HFFc6 (cell line): Measurements from ENCODE around the gene SBF1. TPM values are rescaled to one million over a fixed set of nuclear protein-coding genes. Genes with fewer than 3 reads are reported as not detected.

Source experiments
- DNase-seq: peaks from one replicate; pipeline ENCODE4 v3.0.0-alpha.2; 2018
- H3K27ac Mint-ChIP-seq: 2 replicates; pipeline ENCODE4 v1.8.0; 2020; ENCODE audit warnings: mild to moderate bottlenecking, mixed read lengths
- H3K27me3 Mint-ChIP-seq: 2 replicates; pipeline ENCODE4 v1.8.0; 2021; ENCODE audit warnings: mild to moderate bottlenecking, moderate library complexity, mixed read lengths; ENCODE audit not compliant: insufficient read depth
- H3K36me3 Mint-ChIP-seq: 2 replicates; pipeline ENCODE4 v1.8.0; 2021; ENCODE audit warnings: low read depth, mixed read lengths
- H3K4me1 Mint-ChIP-seq: 2 replicates; pipeline ENCODE4 v1.8.0; 2020; ENCODE audit warnings: low read depth, mixed read lengths
- H3K4me3 Mint-ChIP-seq: 2 replicates; pipeline ENCODE4 v1.8.0; 2020; ENCODE audit warnings: mild to moderate bottlenecking, moderate library complexity, mixed read lengths
- H3K9me3 Mint-ChIP-seq: 2 replicates; pipeline ENCODE4 v1.8.0; 2020; ENCODE audit warnings: mild to moderate bottlenecking, mixed read lengths
- total RNA-seq, 6 experiments: library from RNA; stranded (reverse); fragmentation: NEBNext Ultra II Directional; extraction: Animal tissue kit (Norgen Biotek cat#: 25700); gene quantifications; 2 replicates in 1 of 6; 3 replicates in 5 of 6; pipeline ENCODE4 v1.2.3, GENCODE V29; 2021
- TF ChIP-seq, protein P1 (sequence below): fragments of 200-600 bp; sonication (generic); IDR thresholded peaks from 2 replicates; pipeline ENCODE4 v1.5.0; 2021; ENCODE audit warnings: antibody characterized with exemption, mild to moderate bottlenecking

Gene SBF1
- total RNA-seq, 6 experiments from 2014 or later: 63.9 to 76.7 (median 71.2) TPM

DNA sequence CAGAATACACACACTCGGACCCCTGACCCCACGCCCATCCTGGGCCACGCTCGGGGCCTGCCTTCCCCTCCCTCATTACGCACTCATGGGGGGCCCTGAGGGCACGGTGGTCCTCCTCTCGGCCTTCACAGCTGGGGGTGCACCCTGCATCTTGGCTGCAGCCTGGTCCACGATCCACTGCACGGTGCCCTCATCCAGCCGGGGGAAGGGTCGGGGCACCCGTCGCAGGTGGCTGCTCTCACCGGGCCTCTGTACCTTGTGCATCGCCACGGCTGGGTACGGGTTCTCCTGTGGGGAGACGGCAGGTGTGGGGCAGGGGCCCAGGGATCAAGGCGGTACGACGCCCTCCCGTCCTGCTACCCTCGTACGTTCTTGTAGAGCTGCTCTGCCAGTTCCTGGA lies 10.4 kb downstream of the SBF1 start:
- no peak for DNase-seq
- peaks cover 8% of the 10 kb centered on the region; the same call in 1 of the 2 replicates for H3K36me3 Mint-ChIP-seq

DNA sequence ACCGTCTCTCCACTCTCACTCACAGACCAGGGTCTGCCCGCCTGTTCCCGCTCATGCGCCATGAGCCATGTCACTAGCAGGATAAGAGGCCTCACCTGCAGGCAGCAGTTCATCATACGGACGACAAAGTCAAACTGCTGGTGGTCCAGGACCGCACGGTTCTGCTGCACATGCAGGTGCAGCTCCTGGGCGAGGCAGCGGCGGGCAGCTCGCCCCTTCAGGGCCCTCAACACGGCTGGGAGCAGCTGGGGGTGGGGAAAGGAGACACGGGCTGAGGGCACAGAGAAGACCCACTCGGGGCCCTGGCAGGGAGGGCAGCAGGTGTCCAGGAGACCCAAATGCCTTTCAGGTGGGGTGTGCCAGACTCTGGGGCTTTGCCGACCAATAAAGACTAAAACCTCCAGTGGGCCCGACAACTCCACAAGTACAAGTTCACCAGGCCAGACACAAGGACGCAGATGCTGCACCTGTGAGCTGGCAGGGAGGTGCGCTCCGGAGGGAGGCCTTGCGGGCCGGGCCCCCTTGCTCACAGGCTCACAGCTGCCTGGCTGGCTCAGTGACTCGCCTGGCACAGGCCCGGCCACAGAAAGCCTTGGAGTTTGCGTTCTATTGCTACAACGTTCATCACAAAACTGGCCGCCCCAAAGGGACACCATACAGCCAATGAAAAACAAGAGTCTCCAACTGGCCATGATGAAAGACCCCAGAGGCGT lies 11.5 kb downstream of the SBF1 start:
- Mint-ChIP-seq H3K4me1 (no peaks in the 10 kb centered on the region), H3K4me3 (no peak overlapping the region), H3K27me3 (no peaks in the 10 kb centered on the region), H3K36me3 (peaks cover 8% of the 10 kb centered on the region; the same call in 1 of the 2 replicates), H3K27ac (no peak overlapping the region), H3K9me3 (no peaks in the 10 kb centered on the region)
- TF ChIP-seq, protein P1, sequence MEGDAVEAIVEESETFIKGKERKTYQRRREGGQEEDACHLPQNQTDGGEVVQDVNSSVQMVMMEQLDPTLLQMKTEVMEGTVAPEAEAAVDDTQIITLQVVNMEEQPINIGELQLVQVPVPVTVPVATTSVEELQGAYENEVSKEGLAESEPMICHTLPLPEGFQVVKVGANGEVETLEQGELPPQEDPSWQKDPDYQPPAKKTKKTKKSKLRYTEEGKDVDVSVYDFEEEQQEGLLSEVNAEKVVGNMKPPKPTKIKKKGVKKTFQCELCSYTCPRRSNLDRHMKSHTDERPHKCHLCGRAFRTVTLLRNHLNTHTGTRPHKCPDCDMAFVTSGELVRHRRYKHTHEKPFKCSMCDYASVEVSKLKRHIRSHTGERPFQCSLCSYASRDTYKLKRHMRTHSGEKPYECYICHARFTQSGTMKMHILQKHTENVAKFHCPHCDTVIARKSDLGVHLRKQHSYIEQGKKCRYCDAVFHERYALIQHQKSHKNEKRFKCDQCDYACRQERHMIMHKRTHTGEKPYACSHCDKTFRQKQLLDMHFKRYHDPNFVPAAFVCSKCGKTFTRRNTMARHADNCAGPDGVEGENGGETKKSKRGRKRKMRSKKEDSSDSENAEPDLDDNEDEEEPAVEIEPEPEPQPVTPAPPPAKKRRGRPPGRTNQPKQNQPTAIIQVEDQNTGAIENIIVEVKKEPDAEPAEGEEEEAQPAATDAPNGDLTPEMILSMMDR: no peak
- DNase-seq: no peak

More for the DNA sequence above, 10.4 kb downstream of the SBF1 start:
- Mint-ChIP-seq H3K9me3 (no peaks in the 10 kb centered on the region), H3K27me3 (no peaks in the 10 kb centered on the region), H3K4me1 (no peaks in the 10 kb centered on the region), H3K4me3 (no peak overlapping the region), H3K27ac (no peak overlapping the region)
- TF ChIP-seq, protein P1: no peak

DNA sequence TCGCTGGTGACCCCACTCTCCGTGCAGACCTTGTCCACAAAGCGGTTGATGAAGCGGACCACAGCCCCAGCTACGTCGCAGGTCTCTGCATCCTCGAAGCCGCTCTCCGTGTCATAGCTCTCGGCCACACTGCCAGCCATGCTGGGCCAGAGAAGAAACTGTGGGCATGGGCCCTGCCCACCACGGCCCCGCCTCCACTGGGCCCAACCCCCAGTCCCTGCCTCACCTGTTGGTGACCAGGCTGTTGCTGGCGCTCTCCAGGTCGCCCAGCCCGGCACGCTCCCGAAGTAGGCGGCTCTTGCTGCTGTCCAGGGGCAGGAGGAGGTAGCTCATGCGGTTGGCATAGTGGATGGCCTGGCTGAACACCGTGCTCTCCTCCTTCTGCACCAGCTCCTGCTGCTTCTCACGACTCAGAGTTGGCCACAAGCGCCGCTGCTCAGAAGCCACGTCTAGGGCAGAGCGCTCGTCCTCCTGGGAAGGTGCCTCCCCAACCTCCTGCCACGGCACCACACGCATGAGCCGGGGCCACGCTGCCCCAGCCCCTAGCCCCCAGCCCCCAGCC lies 12.8 kb downstream of the SBF1 start:
- no peaks in the 10 kb centered on the region for H3K27me3 Mint-ChIP-seq
- no peaks in the 10 kb centered on the region for H3K4me1 Mint-ChIP-seq
- DNase-seq: no peak
- H3K9me3 Mint-ChIP-seq: no peaks in the 10 kb centered on the region
- TF ChIP-seq, protein P1: no peak
- H3K4me3 Mint-ChIP-seq: no peak overlapping the region
- no peak overlapping the region for H3K27ac Mint-ChIP-seq
- H3K36me3 Mint-ChIP-seq: peaks cover 13% of the 10 kb centered on the region; the same call in 1 of the 2 replicates

DNA sequence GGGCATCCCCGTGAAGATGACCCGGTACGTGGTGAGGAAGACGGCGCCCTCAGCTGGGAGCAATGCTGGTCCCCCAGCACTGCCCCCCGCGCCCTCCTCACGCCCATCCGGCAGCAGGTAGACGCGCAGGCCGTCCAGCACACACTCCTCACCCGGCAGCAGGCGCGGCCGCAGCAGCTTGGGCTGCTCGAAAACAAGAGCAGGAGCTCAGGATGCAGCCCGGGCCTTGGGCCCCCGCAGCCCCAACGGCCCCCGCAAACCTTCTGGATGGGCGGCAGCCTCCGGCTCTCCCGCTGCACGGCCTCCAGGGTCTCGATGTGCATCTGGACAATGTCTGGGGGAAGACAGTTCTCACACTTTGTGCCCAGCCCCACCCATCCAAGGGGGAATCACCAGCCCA lies 13.3 kb downstream of the SBF1 start:
- H3K36me3 Mint-ChIP-seq: peaks cover 9% of the 10 kb centered on the region; the same call in 1 of the 2 replicates
- H3K27ac Mint-ChIP-seq: no peak overlapping the region
- H3K4me1 Mint-ChIP-seq: no peaks in the 10 kb centered on the region
- H3K27me3 Mint-ChIP-seq: no peaks in the 10 kb centered on the region
- DNase-seq: no peak
- no peaks in the 10 kb centered on the region for H3K9me3 Mint-ChIP-seq
- H3K4me3 Mint-ChIP-seq: no peak overlapping the region
- TF ChIP-seq, protein P1: no peak

DNA sequence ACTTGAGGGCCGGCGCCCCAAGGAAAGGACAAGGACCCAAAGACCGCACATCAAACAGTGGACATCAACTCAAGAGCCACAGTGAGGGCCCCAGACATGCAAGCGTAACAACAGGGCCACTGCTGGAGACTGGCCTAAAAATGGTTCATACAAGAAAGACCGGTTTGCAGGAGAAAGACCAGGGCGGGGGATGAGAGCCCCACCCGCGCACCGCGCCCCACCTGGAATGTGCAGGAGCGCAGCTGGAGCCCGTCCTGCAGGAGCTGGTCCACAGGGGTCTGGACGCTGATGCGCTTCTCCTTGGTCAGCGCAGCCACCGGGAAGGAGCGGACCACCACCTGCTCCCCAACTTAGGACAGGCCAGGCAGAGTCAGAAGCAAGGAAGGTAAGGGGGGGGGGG lies 13.9 kb downstream of the SBF1 start:
- peaks cover 9% of the 10 kb centered on the region; the same call in 1 of the 2 replicates for H3K36me3 Mint-ChIP-seq
- TF ChIP-seq, protein P1: no peak
- no peak for DNase-seq
- H3K27ac Mint-ChIP-seq: no peak overlapping the region
- H3K9me3 Mint-ChIP-seq: no peaks in the 10 kb centered on the region
- H3K4me1 Mint-ChIP-seq: no peaks in the 10 kb centered on the region
- H3K4me3 Mint-ChIP-seq: no peak overlapping the region
- H3K27me3 Mint-ChIP-seq: no peaks in the 10 kb centered on the region
